Chondrocyte (in vitro differentiated cells): ENCODE measurements around the gene FCN1. TPM values are rescaled to one million over a fixed set of nuclear protein-coding genes. Genes with fewer than 3 reads are reported as not detected.

Experiments
- DNase-seq: peaks from one replicate; pipeline ENCODE4 v3.0.0; 2021; ENCODE audit warnings: mixed read lengths, low spot score
- H3K27ac Mint-ChIP-seq: one replicate; pipeline ENCODE4 v1.8.0; 2021; ENCODE audit warnings: mild to moderate bottlenecking, moderate library complexity, mixed read lengths; ENCODE audit not compliant: unreplicated experiment
- H3K27me3 Mint-ChIP-seq: 2 replicates; pipeline ENCODE4 v1.8.0; 2021; ENCODE audit warnings: low read depth, mixed read lengths
- H3K36me3 Mint-ChIP-seq: 2 replicates; pipeline ENCODE4 v1.8.0; 2021; ENCODE audit warnings: low read depth, mixed read lengths
- H3K4me1 Mint-ChIP-seq: 2 replicates; pipeline ENCODE4 v1.8.0; 2021; ENCODE audit warnings: low read depth, mild to moderate bottlenecking, mixed read lengths
- H3K4me3 Mint-ChIP-seq: one replicate; pipeline ENCODE4 v1.8.0; 2021; ENCODE audit warnings: mild to moderate bottlenecking, moderate library complexity, mixed read lengths; ENCODE audit not compliant: unreplicated experiment
- H3K9me3 Mint-ChIP-seq: 2 replicates; pipeline ENCODE4 v1.8.0; 2021; ENCODE audit warnings: low read depth, mixed read lengths
- total RNA-seq: library from RNA; stranded (reverse); gene quantifications from 3 replicates; pipeline ENCODE4 v1.2.1, GENCODE V29; 2021
- TF ChIP-seq, protein P1 (sequence below): fragments of 200-600 bp; sonication (generic); IDR thresholded peaks from 2 replicates; pipeline ENCODE4 v1.5.0; 2021; ENCODE audit warnings: antibody characterized with exemption, mild to moderate bottlenecking, moderate library complexity

The FCN1 gene
- total RNA-seq, 1 donor from 2014 or later = not detected

DNA sequence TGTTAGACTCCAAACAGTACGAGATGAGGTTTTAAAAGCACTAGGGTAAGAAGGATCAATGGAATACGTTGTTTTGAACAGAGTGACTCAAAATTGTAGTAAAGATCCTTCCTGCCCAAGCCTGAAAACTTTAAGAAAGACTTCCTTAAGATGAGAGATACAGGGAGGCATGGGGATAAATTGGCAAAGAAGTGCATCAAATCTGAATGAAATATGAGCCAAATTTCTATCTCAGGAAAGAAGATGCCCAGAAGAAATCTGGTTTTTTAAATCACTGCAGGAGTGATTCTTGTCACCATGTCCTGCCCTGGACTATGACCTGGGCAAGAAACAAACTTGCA lies 22.2 kb downstream of the FCN1 start:
- Mint-ChIP-seq H3K36me3 (no peaks in the 10 kb centered on the region), H3K4me3 (no peak overlapping the region), H3K27me3 (peaks cover 17% of the 10 kb centered on the region), H3K27ac (peak overlapping the region; percentile 50), H3K9me3 (peaks cover 10% of the 10 kb centered on the region), H3K4me1 (peaks cover 21% of the 10 kb centered on the region)
- TF ChIP-seq, protein P1, sequence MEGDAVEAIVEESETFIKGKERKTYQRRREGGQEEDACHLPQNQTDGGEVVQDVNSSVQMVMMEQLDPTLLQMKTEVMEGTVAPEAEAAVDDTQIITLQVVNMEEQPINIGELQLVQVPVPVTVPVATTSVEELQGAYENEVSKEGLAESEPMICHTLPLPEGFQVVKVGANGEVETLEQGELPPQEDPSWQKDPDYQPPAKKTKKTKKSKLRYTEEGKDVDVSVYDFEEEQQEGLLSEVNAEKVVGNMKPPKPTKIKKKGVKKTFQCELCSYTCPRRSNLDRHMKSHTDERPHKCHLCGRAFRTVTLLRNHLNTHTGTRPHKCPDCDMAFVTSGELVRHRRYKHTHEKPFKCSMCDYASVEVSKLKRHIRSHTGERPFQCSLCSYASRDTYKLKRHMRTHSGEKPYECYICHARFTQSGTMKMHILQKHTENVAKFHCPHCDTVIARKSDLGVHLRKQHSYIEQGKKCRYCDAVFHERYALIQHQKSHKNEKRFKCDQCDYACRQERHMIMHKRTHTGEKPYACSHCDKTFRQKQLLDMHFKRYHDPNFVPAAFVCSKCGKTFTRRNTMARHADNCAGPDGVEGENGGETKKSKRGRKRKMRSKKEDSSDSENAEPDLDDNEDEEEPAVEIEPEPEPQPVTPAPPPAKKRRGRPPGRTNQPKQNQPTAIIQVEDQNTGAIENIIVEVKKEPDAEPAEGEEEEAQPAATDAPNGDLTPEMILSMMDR = no peak
- no peak for DNase-seq

DNA sequence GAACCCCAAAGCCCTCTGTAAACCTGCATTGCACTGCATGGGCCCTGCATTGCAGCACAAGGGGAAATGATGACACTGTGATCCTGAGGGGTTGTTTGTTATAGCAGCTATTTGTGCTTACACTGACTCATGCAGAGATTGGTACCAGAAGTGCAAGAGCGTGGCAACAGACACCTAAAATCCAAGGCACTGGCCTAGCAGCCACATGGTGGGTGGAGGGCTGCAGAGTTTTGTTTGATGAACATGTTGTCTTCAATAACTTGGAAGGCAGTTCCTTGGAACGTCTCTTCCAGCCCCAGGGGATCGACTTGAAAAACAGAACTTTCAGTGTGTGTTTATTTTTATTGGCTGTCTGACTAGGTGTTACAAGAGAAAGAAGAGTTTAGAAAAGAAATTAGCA lies 22.6 kb downstream of the FCN1 start:
- H3K9me3 Mint-ChIP-seq = peaks cover 10% of the 10 kb centered on the region
- peak overlapping the region; percentile 50 for H3K27ac Mint-ChIP-seq
- DNase-seq = no peak
- no peaks in the 10 kb centered on the region for H3K36me3 Mint-ChIP-seq
- peaks cover 17% of the 10 kb centered on the region for H3K27me3 Mint-ChIP-seq
- peaks cover 21% of the 10 kb centered on the region for H3K4me1 Mint-ChIP-seq
- no peak overlapping the region for H3K4me3 Mint-ChIP-seq
- TF ChIP-seq, protein P1 = no peak

DNA sequence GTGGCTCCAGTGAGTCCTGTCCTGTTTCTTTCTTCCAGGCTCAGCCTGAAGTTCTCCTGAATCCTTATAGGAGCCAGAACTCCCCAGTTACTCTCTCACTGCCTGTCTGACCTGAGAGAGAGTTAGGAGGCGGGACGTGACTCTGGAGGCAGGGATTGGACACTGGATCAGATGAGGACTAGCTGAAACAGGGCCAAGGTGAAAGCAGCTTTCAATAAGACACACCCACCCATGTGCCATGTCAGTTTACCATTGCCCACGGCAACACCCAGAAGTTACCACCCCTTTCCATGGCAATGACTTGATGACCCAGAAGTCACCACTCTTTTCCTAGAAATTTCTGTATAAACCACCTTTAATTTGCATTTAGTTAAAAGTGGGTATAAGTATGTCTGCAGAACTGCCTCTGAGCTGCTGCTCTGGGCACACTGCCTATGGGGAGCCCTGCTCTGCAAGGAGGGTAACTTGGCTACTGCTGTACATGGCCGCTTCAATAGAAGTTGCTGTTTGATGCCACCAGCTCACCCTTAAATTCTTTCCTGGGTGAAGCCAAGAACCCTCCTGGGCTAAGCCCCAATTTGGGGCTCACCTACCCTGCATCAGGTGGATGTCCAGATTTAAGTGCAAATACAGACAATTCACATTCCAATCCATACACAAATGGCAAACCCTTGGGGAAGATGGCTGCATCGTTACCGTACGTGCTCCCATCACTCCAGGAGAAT lies 23.4 kb downstream of the FCN1 start:
- Mint-ChIP-seq H3K4me3 (no peak overlapping the region), H3K9me3 (peaks cover 8% of the 10 kb centered on the region), H3K27me3 (peaks cover 17% of the 10 kb centered on the region), H3K27ac (no peak overlapping the region), H3K4me1 (peaks cover 21% of the 10 kb centered on the region), H3K36me3 (no peaks in the 10 kb centered on the region)
- TF ChIP-seq, protein P1 = no peak
- no peak for DNase-seq

DNA sequence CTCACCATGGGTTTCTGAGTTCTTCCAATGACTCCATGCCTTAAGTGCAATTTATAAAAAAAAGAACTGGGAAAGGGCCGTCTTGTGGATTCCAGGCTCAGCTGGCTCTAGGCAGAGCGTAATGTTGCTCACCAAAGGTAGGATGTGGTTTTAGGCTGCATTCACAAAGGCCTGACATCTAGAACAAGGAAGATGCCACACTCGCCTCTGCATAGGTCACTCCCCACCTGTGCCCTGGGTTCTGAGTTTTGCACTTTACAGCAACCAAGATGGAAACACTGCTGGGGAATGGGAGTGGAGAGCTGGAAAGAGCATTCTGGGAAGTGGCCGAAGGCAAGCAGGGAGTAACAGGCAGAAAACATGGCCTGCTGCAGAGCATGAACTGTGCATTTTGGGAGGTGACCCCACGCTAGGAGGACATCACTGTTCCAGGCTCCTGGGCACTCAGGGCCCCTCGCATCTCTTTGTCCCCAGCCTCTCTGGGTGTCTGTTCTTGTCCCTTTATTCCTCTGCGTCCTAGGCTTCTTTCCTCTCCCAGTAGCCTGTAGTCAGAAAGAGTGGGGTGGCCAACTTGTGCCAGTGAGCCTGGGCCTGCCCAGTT lies 24.8 kb downstream of the FCN1 start:
- Mint-ChIP-seq H3K9me3 (no peaks in the 10 kb centered on the region), H3K27ac (no peak overlapping the region)
- DNase-seq = peak; percentile 36

DNA sequence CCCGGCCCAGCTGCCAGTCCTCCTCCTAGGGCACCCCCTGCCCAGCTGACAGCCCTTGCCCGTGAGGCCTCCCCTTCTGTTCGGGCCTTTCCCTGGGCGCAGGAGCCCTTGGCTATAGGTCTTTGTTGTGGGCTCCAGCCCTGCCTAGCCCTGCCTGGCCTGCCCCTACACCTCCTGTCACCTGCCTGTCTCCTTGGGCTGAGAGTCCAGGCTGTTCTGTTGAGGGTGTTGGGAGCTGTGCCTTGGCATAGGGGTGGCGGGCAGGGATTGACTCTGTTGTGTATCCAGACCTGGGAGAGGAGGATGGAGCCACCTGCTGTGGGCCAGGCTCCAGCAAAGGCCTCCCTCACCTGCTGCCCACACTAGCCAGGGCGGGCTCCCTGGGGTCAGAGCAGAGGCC lies 25.5 kb downstream of the FCN1 start:
- no peak for DNase-seq

More for the DNA sequence above, 24.8 kb downstream of the FCN1 start:
- Mint-ChIP-seq H3K4me3 (no peak overlapping the region), H3K27me3 (peaks cover 12% of the 10 kb centered on the region), H3K4me1 (peaks cover 21% of the 10 kb centered on the region), H3K36me3 (no peaks in the 10 kb centered on the region)
- TF ChIP-seq, protein P1 = no peak

More for the DNA sequence above, 25.5 kb downstream of the FCN1 start:
- Mint-ChIP-seq H3K9me3 (no peaks in the 10 kb centered on the region), H3K36me3 (no peaks in the 10 kb centered on the region), H3K27ac (no peak overlapping the region), H3K27me3 (peaks cover 18% of the 10 kb centered on the region), H3K4me3 (no peak overlapping the region), H3K4me1 (peaks cover 21% of the 10 kb centered on the region)
- TF ChIP-seq, protein P1 = no peak
